Skeletal muscle satellite cell (primary cell): ENCODE measurements around the gene RAN.
A peak's percentile ranks its signal among the peaks of the same experiment; 100 is the strongest.
"Not testable (repeated sequence)": the region's sequence is repeated elsewhere in the genome, so short reads cannot be mapped to it uniquely, and the experiment has no call there.

Source experiments
- H3K27me3 ChIP-seq: 2 replicates; pipeline ENCODE4 v1.7.0; 2013; ENCODE audit warnings: low read length; ENCODE audit not compliant: control insufficient read depth, insufficient read depth
- H3K36me3 ChIP-seq: 2 replicates; pipeline ENCODE4 v1.7.0; 2013; ENCODE audit warnings: mild to moderate bottlenecking, control low read depth, low read length; ENCODE audit not compliant: insufficient read depth
- H3K4me1 ChIP-seq: 2 replicates; pipeline ENCODE4 v1.7.0; 2013; ENCODE audit warnings: low read length; ENCODE audit not compliant: control insufficient read depth, insufficient read depth
- H3K4me2 ChIP-seq: 2 replicates; pipeline ENCODE4 v1.7.0; 2013; ENCODE audit warnings: mild to moderate bottlenecking, low read length
- H3K4me3 ChIP-seq: 2 replicates; pipeline ENCODE4 v1.7.0; 2013; ENCODE audit warnings: low read length
- H3K9ac ChIP-seq: 2 replicates; pipeline ENCODE4 v1.7.0; 2013; ENCODE audit warnings: mild to moderate bottlenecking, low read depth, low read length, moderate library complexity
- H3K9me3 ChIP-seq: replicated peaks from 2 replicates; pipeline ENCODE4 v1.7.0; 2013; ENCODE audit warnings: mild to moderate bottlenecking, control low read depth, low read length

The RAN gene

DNA sequence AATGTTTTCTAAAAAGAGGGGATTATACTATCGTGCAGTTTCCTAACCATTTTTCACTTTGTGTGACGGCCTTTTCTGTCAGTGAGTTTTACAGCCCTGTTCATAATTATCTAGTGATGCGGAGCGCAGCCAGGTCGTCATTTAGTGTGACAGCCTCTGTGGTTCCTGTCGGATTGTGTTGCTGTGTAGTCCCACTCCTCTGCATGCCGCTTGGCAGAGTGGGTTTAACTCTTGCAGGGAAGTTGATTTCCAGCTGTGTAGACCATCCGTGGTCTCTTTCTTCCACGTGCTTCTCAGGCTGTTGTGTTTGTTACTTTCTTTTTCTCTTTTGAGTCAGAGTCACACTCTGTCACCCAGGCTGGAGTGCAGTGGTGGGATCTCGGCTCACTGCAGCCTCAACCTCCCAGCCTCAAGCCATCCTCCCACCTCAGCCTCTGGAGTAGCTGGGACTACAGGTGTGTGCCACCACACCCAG lies 8.6 kb downstream of the RAN start:
- Histone ChIP-seq H3K9me3 (no peaks in the 10 kb centered on the region), H3K9ac (no peak overlapping the region), H3K4me1 (peaks cover 7% of the 10 kb centered on the region), H3K27me3 (no peaks in the 10 kb centered on the region), H3K4me3 (peak overlapping the region; percentile 56), H3K4me2 (peak overlapping the region; percentile 70), H3K36me3 (peaks cover 25% of the 10 kb centered on the region)

DNA sequence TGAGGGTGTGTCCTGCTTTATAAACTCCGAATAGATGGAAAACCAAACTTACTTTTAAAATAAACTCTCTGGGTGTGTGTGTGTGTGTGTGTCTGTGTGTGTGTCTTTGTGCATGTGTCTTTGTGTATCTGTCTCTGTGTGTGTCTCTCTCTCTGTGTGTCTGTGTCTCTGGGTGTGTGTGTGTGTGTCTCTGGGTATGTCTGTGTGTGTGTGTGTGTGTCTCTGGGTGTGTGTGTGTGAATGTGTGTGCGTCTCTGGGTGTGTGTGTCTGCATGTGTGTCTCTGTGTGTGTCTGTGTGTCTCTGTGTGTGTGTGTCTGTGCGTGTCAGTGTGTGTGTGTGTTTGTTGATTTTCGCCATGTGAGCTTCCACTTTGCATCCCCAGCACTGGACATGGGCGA lies 9.2 kb downstream of the RAN start:
- H3K9ac ChIP-seq: no peak overlapping the region
- no peaks in the 10 kb centered on the region for H3K9me3 ChIP-seq
- no peaks in the 10 kb centered on the region for H3K27me3 ChIP-seq

DNA sequence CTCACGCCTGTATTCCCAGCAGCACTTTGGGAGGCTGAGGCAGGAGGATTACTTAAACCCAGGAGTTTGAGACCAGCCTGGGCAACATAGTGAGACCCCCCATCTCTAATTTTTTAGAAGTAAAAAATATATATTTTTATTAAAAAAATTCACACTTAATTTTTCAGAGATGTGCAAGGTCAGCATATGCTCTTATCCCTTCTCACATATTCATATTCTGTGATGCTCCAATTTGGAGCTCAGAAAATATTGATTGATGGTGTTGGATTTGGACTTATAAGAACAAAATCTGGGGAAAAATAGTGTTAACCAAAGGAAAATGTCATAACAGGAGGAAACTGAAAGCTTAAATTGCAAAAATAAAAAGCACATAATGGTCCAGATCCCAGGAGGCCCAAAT lies 9.7 kb downstream of the RAN start:
- Histone ChIP-seq H3K9me3 (no peaks in the 10 kb centered on the region), H3K27me3 (no peaks in the 10 kb centered on the region), H3K4me1 (peaks cover 7% of the 10 kb centered on the region), H3K36me3 (peaks cover 14% of the 10 kb centered on the region), H3K9ac (no peak overlapping the region), H3K4me2 (no peak overlapping the region), H3K4me3 (no peak overlapping the region)

More for the DNA sequence above, 9.2 kb downstream of the RAN start:
- Histone ChIP-seq H3K36me3 (peaks cover 19% of the 10 kb centered on the region), H3K4me2 (no peak overlapping the region), H3K4me1 (peaks cover 7% of the 10 kb centered on the region), H3K4me3 (no peak overlapping the region)

DNA sequence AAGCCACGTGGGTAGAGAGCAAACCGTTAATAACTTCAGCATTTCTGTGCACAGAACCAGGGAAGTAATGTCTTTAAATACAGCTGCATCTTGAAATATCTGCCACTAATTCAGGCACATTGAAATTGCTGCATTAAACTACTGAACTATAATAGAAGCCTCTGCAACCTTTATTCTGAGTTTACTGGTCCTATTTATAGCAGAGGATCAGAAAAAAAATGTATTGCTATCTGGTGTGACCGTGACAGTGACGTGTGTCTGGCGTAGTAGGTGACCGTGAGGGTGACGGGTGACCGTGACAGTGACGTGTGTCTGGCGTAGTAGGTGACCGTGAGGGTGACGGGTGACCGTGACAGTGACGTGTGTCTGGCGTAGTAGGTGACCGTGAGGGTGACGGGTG lies 15.3 kb downstream of the RAN start:
- not testable (repeated sequence) for H3K4me3 ChIP-seq, H3K4me1 ChIP-seq, H3K36me3 ChIP-seq, H3K27me3 ChIP-seq, H3K4me2 ChIP-seq, H3K9ac ChIP-seq, H3K9me3 ChIP-seq

DNA sequence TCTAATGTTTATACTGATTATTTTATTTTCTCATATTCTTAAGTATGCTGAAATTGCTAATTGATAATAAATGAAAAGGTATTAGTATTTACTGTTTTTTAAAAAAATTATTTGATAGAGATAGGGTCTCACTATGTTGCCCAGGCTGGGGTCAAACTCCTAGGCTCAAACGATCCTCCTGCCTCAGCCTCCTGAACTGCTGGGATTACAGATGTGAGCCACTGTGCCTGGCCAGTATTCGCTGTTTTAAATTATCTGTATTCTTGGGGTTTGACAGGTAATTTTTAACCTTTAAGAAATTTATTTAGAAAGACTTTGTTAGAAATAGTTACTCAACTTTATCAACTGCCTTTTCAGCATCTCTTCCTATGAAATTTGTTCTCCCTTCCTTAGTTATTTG lies 32.2 kb downstream of the RAN start:
- H3K4me1 ChIP-seq: no peaks in the 10 kb centered on the region
- H3K9me3 ChIP-seq: no peaks in the 10 kb centered on the region
- H3K4me3 ChIP-seq: no peak overlapping the region
- H3K36me3 ChIP-seq: no peaks in the 10 kb centered on the region
- no peak overlapping the region for H3K9ac ChIP-seq
- H3K27me3 ChIP-seq: no peaks in the 10 kb centered on the region
- no peak overlapping the region for H3K4me2 ChIP-seq

DNA sequence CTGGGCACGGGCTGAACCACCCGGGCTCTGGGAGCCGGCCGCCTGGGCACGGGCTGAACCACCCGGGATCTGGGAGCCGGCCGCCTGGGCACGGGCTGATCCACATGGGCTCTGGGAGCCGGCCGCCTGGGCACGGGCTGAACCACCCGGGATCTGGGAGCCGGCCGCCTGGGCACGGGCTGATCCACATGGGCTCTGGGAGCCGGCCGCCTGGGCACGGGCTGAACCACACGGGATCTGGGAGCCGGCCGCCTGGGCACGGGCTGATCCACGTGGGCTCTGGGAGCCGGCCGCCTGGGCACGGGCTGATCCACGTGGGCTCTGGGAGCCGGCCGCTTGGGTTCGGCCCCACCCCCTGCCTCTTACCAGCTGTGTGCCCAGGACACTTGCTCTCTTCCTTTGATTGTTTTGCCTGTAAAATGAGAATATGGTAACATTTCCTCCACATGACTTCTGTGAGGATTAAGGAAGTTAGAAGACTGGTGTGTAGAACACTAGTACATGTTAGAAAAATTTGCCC lies 33.1 kb downstream of the RAN start:
- H3K4me1 ChIP-seq, H3K27me3 ChIP-seq, H3K36me3 ChIP-seq, H3K9ac ChIP-seq, H3K9me3 ChIP-seq, H3K4me2 ChIP-seq, H3K4me3 ChIP-seq: not testable (repeated sequence)

DNA sequence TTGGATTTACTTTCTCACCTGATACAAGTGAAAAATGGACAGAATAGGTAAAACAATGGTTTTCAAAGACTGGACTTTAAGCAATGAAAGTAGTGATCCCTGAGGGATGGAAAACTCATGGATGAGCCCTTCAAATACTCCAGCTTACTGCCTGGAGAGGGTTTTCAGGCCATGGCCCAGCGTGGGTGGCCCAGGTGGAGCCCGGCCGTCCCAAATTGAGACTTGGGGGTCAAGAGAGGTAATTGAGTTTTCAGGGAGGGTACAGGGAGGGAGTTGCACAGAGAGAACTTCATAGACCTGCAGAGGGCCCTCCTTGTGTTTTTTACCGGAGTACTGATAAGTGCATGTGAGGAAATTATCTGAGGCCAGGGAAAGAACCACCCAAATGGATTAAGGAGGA lies 37.2 kb downstream of the RAN start:
- Histone ChIP-seq H3K4me3 (no peak overlapping the region), H3K9me3 (no peaks in the 10 kb centered on the region), H3K27me3 (no peaks in the 10 kb centered on the region), H3K36me3 (no peaks in the 10 kb centered on the region), H3K4me2 (no peak overlapping the region), H3K4me1 (no peaks in the 10 kb centered on the region), H3K9ac (no peak overlapping the region)

DNA sequence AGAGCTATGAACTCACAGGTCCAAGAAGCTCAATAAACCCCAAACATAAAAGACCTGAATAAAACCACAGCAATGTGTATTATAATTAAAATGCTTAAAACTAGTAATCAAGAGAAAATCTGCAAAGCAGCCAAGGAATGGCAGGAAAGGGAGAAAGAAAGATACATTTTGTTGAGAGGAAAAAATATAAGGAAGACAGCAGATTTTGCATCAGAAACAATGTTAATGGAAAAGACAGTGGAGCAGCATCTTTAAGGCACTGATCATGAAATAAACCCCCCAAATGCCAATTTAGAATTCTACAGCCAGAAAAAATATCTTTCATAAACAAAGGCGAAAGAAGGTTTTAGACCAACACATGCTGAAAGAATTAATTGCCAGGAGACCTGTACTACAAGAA lies 39.3 kb downstream of the RAN start:
- Histone ChIP-seq H3K9ac (no peak overlapping the region), H3K9me3 (no peaks in the 10 kb centered on the region), H3K4me3 (no peak overlapping the region)

DNA sequence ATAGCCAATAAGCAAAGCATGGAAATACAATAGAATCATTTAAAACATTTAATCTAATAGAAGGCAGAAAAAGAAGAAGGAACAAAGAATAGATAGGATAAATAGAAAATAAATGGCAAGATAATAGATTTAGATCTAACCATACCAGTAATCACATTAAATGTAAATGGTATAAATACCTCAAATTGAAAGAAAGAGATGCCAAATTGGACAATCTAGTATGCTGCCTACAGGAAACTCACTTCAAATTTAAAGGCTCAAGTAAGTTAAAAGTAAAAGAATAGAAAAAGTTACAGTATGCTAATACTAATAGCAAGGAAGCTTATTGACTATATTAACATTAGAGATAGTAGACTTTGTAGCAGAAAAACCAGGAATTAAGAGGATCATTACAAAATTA lies 40.1 kb downstream of the RAN start:
- no peak overlapping the region for H3K4me3 ChIP-seq
- H3K9ac ChIP-seq: no peak overlapping the region
- H3K36me3 ChIP-seq: no peaks in the 10 kb centered on the region
- H3K4me1 ChIP-seq: no peaks in the 10 kb centered on the region
- peaks cover 11% of the 10 kb centered on the region for H3K27me3 ChIP-seq
- no peak overlapping the region for H3K4me2 ChIP-seq
- no peaks in the 10 kb centered on the region for H3K9me3 ChIP-seq

More for the DNA sequence above, 39.3 kb downstream of the RAN start:
- Histone ChIP-seq H3K4me1 (no peaks in the 10 kb centered on the region), H3K4me2 (no peak overlapping the region), H3K36me3 (no peaks in the 10 kb centered on the region), H3K27me3 (peaks cover 4% of the 10 kb centered on the region)

DNA sequence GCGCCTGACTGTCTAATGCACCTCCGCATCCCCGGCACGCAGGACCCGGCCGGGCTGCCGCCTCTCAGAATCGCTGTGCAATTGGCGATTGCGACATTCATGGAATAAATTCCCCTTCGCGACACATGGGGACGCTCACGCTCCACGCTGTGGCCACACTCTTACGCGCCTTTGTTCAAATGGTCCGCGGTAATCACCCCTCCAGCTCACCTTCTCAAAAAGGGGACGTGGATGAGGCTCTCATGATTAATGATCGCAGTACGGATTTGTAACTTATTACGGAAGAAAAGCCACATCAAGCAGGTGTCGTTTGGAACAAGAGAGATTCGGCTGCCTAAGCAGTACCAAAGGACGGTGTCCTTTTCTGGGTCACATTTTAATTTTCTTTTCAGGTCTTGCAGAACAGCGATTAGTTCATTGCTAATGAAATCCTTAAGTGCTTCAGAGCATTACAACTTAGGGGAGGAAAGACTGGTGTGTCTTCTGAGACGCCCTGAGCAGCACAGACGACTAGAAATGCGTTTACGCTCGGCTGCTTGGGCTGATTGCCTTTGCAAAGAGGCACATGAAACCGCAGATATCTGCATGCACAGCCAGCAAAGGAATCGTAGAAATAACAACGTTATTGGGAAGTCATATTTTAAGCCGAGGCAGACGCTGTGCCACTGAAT lies 44.5 kb downstream of the RAN start:
- H3K4me1 ChIP-seq: no peaks in the 10 kb centered on the region
- peaks cover 16% of the 10 kb centered on the region for H3K27me3 ChIP-seq
- no peaks in the 10 kb centered on the region for H3K36me3 ChIP-seq
- no peak overlapping the region for H3K4me3 ChIP-seq
- H3K9me3 ChIP-seq: no peaks in the 10 kb centered on the region
- no peak overlapping the region for H3K9ac ChIP-seq
- peak overlapping the region; percentile 65 for H3K4me2 ChIP-seq

DNA sequence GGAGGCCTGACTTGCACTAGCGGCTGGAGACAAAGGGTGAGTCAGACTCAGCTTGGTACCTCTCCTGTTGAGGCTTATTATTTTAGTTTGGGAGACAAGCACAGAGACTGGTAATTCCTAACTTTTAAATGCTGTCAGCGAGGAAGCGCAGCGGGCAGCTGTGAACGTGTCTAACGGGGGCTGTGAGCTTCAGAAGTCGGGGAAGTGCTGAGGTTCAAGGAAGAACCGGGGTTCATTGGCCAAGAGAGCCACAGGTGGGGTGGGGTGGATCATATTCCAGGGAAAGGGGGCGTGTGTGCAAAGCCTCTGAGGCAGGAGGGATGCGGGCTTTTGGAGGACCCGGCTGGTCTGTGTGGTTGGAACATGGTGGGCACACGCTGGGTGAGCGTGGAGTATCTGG lies 45.7 kb downstream of the RAN start:
- H3K9ac ChIP-seq: no peak overlapping the region
- no peak overlapping the region for H3K4me2 ChIP-seq
- H3K36me3 ChIP-seq: no peaks in the 10 kb centered on the region
- no peaks in the 10 kb centered on the region for H3K9me3 ChIP-seq
- no peak overlapping the region for H3K4me3 ChIP-seq
- H3K27me3 ChIP-seq: peaks cover 16% of the 10 kb centered on the region
- H3K4me1 ChIP-seq: no peaks in the 10 kb centered on the region

DNA sequence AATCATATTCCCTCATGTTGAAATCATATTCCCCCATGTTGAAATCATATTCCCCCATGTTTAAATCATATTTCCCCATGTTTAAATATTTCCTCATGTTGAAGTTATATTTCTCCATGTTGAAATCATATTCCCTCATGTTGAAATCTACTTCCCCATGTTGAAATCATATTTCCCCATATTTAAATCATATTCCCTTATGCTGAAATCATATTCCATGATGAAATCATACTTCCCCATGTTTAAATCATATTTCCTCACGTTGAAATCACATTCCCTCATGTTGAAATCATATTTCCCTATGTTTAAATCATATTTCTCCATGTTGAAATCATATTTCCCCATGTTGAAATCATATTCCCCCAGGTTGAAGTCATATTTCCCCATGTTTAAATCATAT lies 47.2 kb downstream of the RAN start:
- no peaks in the 10 kb centered on the region for H3K9me3 ChIP-seq
- no peak overlapping the region for H3K4me3 ChIP-seq
- peaks cover 16% of the 10 kb centered on the region for H3K27me3 ChIP-seq
- no peak overlapping the region for H3K4me2 ChIP-seq
- no peaks in the 10 kb centered on the region for H3K4me1 ChIP-seq
- H3K9ac ChIP-seq: no peak overlapping the region
- H3K36me3 ChIP-seq: no peaks in the 10 kb centered on the region
